HG02970 (cell line): Measurements from ENCODE around the gene ETNPPL.

Source experiments
- ATAC-seq: cut with Tn5 transposase; IDR thresholded peaks from one replicate; pipeline ENCODE4 v1.9.1; 2021; ENCODE audit warnings: mild to moderate bottlenecking, moderate library complexity, moderate number of reproducible peaks; ENCODE audit not compliant: unreplicated experiment, low FRiP score

Gene ETNPPL

GRCh38 chr4:108702960-108703359 is 59.9 kb downstream of the ETNPPL start:
- no peak for ATAC-seq

GRCh38 chr4:108700081-108700757 is 62.6 kb downstream of the ETNPPL start:
- ATAC-seq = no peak

- no peak for ATAC-seq
Observed at GRCh38 chr4:108696160-108696559, 66.7 kb downstream of the ETNPPL start.

- no peak for ATAC-seq
Observed at GRCh38 chr4:108695062-108695461, 67.8 kb downstream of the ETNPPL start.

- ATAC-seq = no peak
Observed at GRCh38 chr4:108694423-108694822, 68.4 kb downstream of the ETNPPL start.

GRCh38 chr4:108693819-108694218 is 69.0 kb downstream of the ETNPPL start:
- no peak for ATAC-seq

GRCh38 chr4:108693211-108693610 is 69.6 kb downstream of the ETNPPL start:
- no peak for ATAC-seq
